ENCODE results near the gene HIBADH. TPM values are rescaled to one million over a fixed set of nuclear protein-coding genes. Genes with fewer than 3 reads are reported as not detected.

HIBADH gene
- polyA plus RNA-seq, 3 donors: 15.0 to 68.2 (median 51.2) TPM

- no peak overlapping the region for H3K27ac ChIP-seq (ENCODE audit: low read depth, low read length)
- 92 to 95% (median 92%) methylated on average over 3 of the region's 3 CpGs for WGBS, 3 donors
Measured at GRCh38 chr7:27611059-27611458, 51.6 kb downstream of the HIBADH start.

- WGBS, 3 donors: 53 to 88% (median 73%) methylated on average over 1 of the region's 1 CpG
- H3K27ac ChIP-seq (ENCODE audit: low read depth, low read length): no peak overlapping the region
Measured at GRCh38 chr7:27608776-27609495, 53.7 kb downstream of the HIBADH start.

GRCh38 chr7:27607210-27607606 lies 55.5 kb downstream of the HIBADH start:
- WGBS, 3 donors: 96 to 97% (median 97%) methylated on average over 11 of the region's 11 CpGs
- H3K27ac ChIP-seq (ENCODE audit: low read depth, low read length): no peak overlapping the region

GRCh38 chr7:27606270-27607209 lies 56.1 kb downstream of the HIBADH start:
- no peak overlapping the region for H3K27ac ChIP-seq (ENCODE audit: low read depth, low read length)
- 87 to 94% (median 88%) methylated on average over 4 of the region's 4 CpGs for WGBS, 3 donors

GRCh38 chr7:27605689-27606269 lies 56.9 kb downstream of the HIBADH start:
- no peak overlapping the region for H3K27ac ChIP-seq (ENCODE audit: low read depth, low read length)
- 20 to 50% (median 37%) methylated on average over 2 of the region's 2 CpGs for WGBS, 3 donors

GRCh38 chr7:27605283-27605682 lies 57.4 kb downstream of the HIBADH start:
- H3K27ac ChIP-seq (ENCODE audit: low read depth, low read length): no peak overlapping the region
- 85 to 89% (median 86%) methylated on average over 2 of the region's 2 CpGs for WGBS, 3 donors

- WGBS, 3 donors: 92 to 98% (median 95%) methylated on average over 2 of the region's 2 CpGs
- H3K27ac ChIP-seq (ENCODE audit: low read depth, low read length): no peak overlapping the region
Measured at GRCh38 chr7:27603813-27604212, 58.9 kb downstream of the HIBADH start.

GRCh38 chr7:27602766-27603165 lies 59.9 kb downstream of the HIBADH start:
- no peak overlapping the region for H3K27ac ChIP-seq (ENCODE audit: low read depth, low read length)
- WGBS, 3 donors: 59 to 71% (median 63%) methylated on average over 4 of the region's 4 CpGs

GRCh38 chr7:27601217-27601616 lies 61.5 kb downstream of the HIBADH start:
- 79 to 96% (median 95%) methylated on average over 2 of the region's 2 CpGs for WGBS, 3 donors
- no peak overlapping the region for H3K27ac ChIP-seq (ENCODE audit: low read depth, low read length)

GRCh38 chr7:27600247-27600646 lies 62.4 kb downstream of the HIBADH start:
- 83 to 100% (median 97%) methylated on average over 1 of the region's 1 CpG for WGBS, 3 donors
- H3K27ac ChIP-seq (ENCODE audit: low read depth, low read length): no peak overlapping the region

- 97 to 98% (median 97%) methylated on average over 5 of the region's 5 CpGs for WGBS, 3 donors
- no peak overlapping the region for H3K27ac ChIP-seq (ENCODE audit: low read depth, low read length)
Measured at GRCh38 chr7:27595009-27595408, 67.7 kb downstream of the HIBADH start.

GRCh38 chr7:27593226-27593625 lies 69.5 kb downstream of the HIBADH start:
- no peak overlapping the region for H3K27ac ChIP-seq (ENCODE audit: low read depth, low read length)
- WGBS, 3 donors: 97 to 98% (median 98%) methylated on average over 2 of the region's 2 CpGs

GRCh38 chr7:27590416-27590815 lies 72.3 kb downstream of the HIBADH start:
- 0 to 75% (median 0%) methylated on average over 1 of the region's 1 CpG for WGBS, 3 donors
- H3K27ac ChIP-seq (ENCODE audit: low read depth, low read length): no peak overlapping the region

GRCh38 chr7:27587429-27587828 lies 75.3 kb downstream of the HIBADH start:
- WGBS, 3 donors: 95 to 98% (median 95%) methylated on average over 3 of the region's 3 CpGs
- H3K27ac ChIP-seq (ENCODE audit: low read depth, low read length): no peak overlapping the region

- H3K27ac ChIP-seq (ENCODE audit: low read depth, low read length): no peak overlapping the region
- WGBS, 3 donors: 82 to 91% (median 88%) methylated on average over 8 of the region's 8 CpGs
Measured at GRCh38 chr7:27586825-27587224, 75.9 kb downstream of the HIBADH start.

GRCh38 chr7:27585781-27586447 lies 76.8 kb downstream of the HIBADH start:
- WGBS, 3 donors: 30 to 74% (median 43%) methylated on average over 2 of the region's 2 CpGs
- no peak overlapping the region for H3K27ac ChIP-seq (ENCODE audit: low read depth, low read length)

GRCh38 chr7:27581906-27582305 lies 80.8 kb downstream of the HIBADH start:
- 95 to 100% (median 98%) methylated on average over 1 of the region's 1 CpG for WGBS, 3 donors
- no peak overlapping the region for H3K27ac ChIP-seq (ENCODE audit: low read depth, low read length)

- H3K27ac ChIP-seq (ENCODE audit: low read depth, low read length): no peak overlapping the region
- 50 to 86% (median 54%) methylated on average over 2 of the region's 2 CpGs for WGBS, 3 donors
Measured at GRCh38 chr7:27581119-27581518, 81.6 kb downstream of the HIBADH start.

- no peak overlapping the region for H3K27ac ChIP-seq (ENCODE audit: low read depth, low read length)
- WGBS, 3 donors: 63 to 84% (median 82%) methylated on average over 3 of the region's 3 CpGs
Measured at GRCh38 chr7:27579565-27579964, 83.1 kb downstream of the HIBADH start.
